ENCODE results near the gene CLDN7. TPM values are rescaled to one million over a fixed set of nuclear protein-coding genes. Genes with fewer than 3 reads are reported as not detected.

The CLDN7 gene
- total and polyA plus RNA-seq, 4 donors, result 3.0 to 35.0 (median 19.6) TPM

- TF ChIP-seq REST (IDR thresholded peaks at IDR 0.05) (no peak), GABPA (IDR thresholded peaks at IDR 0.05 in 1 of 2, conservative IDR thresholded peaks at IDR 0.05 in 1 of 2) (no peak), FOXA2 (IDR thresholded peaks at IDR 0.05) (no peak)
Observed at GRCh38 chr17:7249214-7249613, 13.1 kb downstream of the CLDN7 start (continued).

GRCh38 chr17:7248796-7249195 is 13.5 kb downstream of the CLDN7 start:
- H3K36me3 ChIP-seq (ENCODE audit: control insufficient read depth in 4 of 4, insufficient read depth in 3 of 4, low read depth in 1 of 4, low read length in 3 of 4), result peaks cover 3 to 24% (median 13%) of the 10 kb centered on the region in 4 donors
- no peak overlapping the region for H3K9ac ChIP-seq (ENCODE audit: low read depth in 1 of 2, low read length in 2 of 2)
- no peak for TF ChIP-seq REST (IDR thresholded peaks at IDR 0.05)
- TF ChIP-seq GABPA (IDR thresholded peaks at IDR 0.05 in 1 of 2, conservative IDR thresholded peaks at IDR 0.05 in 1 of 2), result no peak
- TF ChIP-seq CTCF (IDR thresholded peaks at IDR 0.05; ENCODE audit: low read depth, low read length, missing input control), result no peak
- TF ChIP-seq YY1 (IDR thresholded peaks at IDR 0.05), result no peak
- no peak for TF ChIP-seq SP1 (IDR thresholded peaks at IDR 0.05)
- no peak for TF ChIP-seq EGR1 (IDR thresholded peaks at IDR 0.05; ENCODE audit: low read depth in 2 of 2)
- no peak for TF ChIP-seq FOXA2 (IDR thresholded peaks at IDR 0.05)
- TF ChIP-seq RXRA (IDR thresholded peaks at IDR 0.05), result no peak
- TF ChIP-seq HNF4G (IDR thresholded peaks at IDR 0.05), result no peak
- no peak for TF ChIP-seq MAX (IDR thresholded peaks at IDR 0.05)
- TF ChIP-seq ZBTB33 (IDR thresholded peaks at IDR 0.05), result no peak
- TF ChIP-seq NR2F2 (IDR thresholded peaks at IDR 0.05), result no peak
- TF ChIP-seq JUND (IDR thresholded peaks at IDR 0.05), result no peak
- TF ChIP-seq RAD21 (IDR thresholded peaks at IDR 0.05), result no peak
- no peak for TF ChIP-seq ATF3 (IDR thresholded peaks at IDR 0.05)
- TF ChIP-seq TAF1 (conservative IDR thresholded peaks at IDR 0.05), result no peak
- TF ChIP-seq FOXA1 (IDR thresholded peaks at IDR 0.05), result no peak
- no peak for TF ChIP-seq HNF4A (conservative IDR thresholded peaks at IDR 0.05)
- H3K4me3 ChIP-seq (ENCODE audit: low read depth in 1 of 3, low read length in 3 of 3), result no peak overlapping the region
- no peak overlapping the region for H3K27ac ChIP-seq (ENCODE audit: low read depth in 1 of 2, low read length in 2 of 2)
- 75% methylated on average over 4 of the region's 4 CpGs for WGBS
- DNase-seq (ENCODE audit: low spot score), result no peak
- no peaks in the 10 kb centered on the region for H3K27me3 ChIP-seq (ENCODE audit: control insufficient read depth in 4 of 4, insufficient read depth in 4 of 4, low read length in 3 of 4)
- peaks cover 3 to 37% (median 30%) of the 10 kb centered on the region in 4 donors for H3K4me1 ChIP-seq (ENCODE audit: control insufficient read depth in 4 of 4, insufficient read depth in 4 of 4, low read length in 3 of 4)
- H3K9me3 ChIP-seq (ENCODE audit: control insufficient read depth in 4 of 4, low read length in 3 of 4), result no peaks in the 10 kb centered on the region

All from liver (tissue), 9 donors.